IPS DF 6.9 (cell line): Measurements from ENCODE around the gene SELENON.

Source experiments
- DNase-seq: peaks from one replicate; pipeline ENCODE4 v3.0.0-alpha.2; 2013; ENCODE audit warnings: low read depth, low spot score
- H3K27ac ChIP-seq: one replicate; pipeline ENCODE4 v1.5.1; 2013; ENCODE audit warnings: low read length, control low read depth
- H3K27me3 ChIP-seq: 2 replicates; pipeline ENCODE4 v1.6.1; 2013; ENCODE audit warnings: mild to moderate bottlenecking, low read length; ENCODE audit not compliant: control insufficient read depth, insufficient read depth
- H3K36me3 ChIP-seq: 2 replicates; pipeline ENCODE4 v1.6.1; 2013; ENCODE audit warnings: low read length; ENCODE audit not compliant: control insufficient read depth, insufficient read depth
- H3K4me1 ChIP-seq: 2 replicates; pipeline ENCODE4 v1.6.1; 2013; ENCODE audit warnings: low read length; ENCODE audit not compliant: control insufficient read depth, insufficient read depth
- H3K4me3 ChIP-seq: 2 replicates; pipeline ENCODE4 v1.5.1; 2013; ENCODE audit warnings: mild to moderate bottlenecking, low read length
- H3K9me3 ChIP-seq: 2 replicates; pipeline ENCODE4 v1.6.1; 2013; ENCODE audit warnings: low read length, inconsistent platforms; ENCODE audit not compliant: control insufficient read depth, insufficient read depth
- WGBS: extraction: QIAGEN DNeasy Blood & Tissue Kit; methylation state at CpG from one replicate; pipeline ENCODE4 v1.1.7; 2013; ENCODE audit warnings: mixed read lengths, missing lambda C conversion rate; ENCODE audit not compliant: insufficient read length, insufficient coverage; 5-methylcytosine and 5-hydroxymethylcytosine counted together

Gene SELENON

DNA sequence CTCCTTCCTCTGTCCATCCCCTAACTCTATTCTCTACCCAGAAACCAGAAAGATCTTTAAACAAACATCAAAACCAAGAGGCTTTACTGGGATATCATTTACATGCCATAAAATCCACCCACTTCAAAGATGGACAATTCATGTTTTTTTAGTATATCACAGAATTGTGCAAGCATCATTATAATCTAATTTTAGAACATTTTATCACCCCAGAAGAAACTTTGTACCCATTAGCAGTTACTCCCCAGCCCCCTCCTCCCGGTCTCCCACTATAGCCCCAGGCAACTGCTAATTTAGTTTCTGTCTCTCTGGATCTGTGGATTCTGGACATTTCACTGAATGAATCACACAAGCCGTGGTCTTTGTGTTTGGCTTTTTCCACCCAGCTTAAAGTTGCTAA, 4.8 kb upstream of the SELENON start:
- Histone ChIP-seq H3K27ac (no peak overlapping the region), H3K36me3 (no peaks in the 10 kb centered on the region), H3K4me1 (no peaks in the 10 kb centered on the region; the same call in 1 of the 2 replicates), H3K4me3 (no peak overlapping the region), H3K9me3 (no peaks in the 10 kb centered on the region), H3K27me3 (no peaks in the 10 kb centered on the region)
- no CpG with 5 or more reads among the region's 2 CpGs for WGBS
- DNase-seq = no peak

DNA sequence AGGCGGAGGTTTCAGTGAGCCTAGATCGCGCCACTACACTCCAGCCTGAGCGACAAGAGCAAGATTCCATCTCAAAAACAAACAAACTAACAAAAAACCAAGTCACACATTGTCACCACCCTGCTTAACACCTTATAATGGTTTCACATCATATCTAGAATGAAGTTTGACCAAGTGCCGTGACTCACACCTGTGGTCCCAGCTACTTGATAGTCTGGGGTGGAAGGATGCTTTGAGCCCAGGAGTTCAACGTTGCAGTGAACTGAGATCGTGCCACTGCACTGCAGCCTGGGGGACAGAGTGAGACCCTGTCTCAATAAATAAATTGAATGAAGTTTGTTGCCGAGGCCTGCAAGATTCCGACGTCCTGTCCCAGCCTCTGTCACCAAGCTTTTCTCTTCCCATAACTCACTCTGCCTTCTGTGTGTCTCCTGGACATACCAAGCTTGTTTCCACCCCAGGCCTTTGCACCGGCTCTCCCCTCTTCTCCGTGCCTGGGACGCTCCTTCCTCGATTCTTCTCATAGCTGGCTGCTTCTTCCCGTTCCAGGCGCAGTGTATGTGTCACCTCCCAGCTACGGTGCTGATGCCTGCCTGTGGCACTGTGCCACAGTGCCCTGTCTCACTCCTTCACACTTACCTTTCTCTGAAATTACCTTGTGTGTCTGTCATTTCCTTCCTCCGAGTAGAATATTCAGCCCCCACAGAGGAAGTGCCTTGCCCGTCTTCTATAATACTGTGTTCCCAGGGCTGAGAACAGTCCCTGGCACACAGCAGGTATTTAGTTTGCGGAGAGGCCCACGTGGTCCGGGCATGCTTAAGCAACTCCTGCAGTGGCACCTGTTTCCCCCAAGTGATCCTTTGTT, 3.8 kb upstream of the SELENON start:
- H3K36me3 ChIP-seq = no peaks in the 10 kb centered on the region
- DNase-seq = no peak
- WGBS = no CpG with 5 or more reads among the region's 22 CpGs

DNA sequence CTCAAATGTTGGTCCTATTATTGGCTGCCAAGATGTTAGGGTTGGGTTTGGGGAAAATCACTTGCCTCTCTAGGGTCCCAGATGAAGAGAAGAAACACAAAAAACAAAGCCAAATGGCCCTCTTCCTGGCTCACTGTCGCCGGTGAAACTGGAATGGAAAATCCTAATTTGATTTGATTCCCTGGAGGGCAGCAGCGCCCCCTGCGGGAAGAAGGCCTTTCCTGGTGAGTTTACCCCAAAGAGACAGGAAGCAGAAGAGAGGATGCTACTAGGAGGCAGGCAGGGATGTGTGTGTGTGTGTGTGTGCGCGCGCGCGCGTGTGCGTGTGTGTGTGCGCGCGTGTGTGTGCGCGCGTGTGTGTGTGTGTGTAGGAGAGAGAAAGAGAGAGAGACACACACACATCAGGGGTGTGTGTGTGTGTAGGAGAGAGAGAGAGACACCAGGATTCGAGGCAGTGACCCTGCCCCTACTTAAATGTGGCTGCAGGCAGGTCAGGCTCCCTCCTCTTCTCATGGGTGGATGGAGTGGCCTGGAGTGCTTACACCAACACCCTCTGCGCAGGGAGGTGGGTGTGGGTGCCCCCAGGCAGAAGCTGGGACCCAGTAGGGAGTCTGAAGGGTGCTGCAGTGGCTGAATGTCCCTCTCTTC, 3.1 kb upstream of the SELENON start:
- no peak for DNase-seq
- no peaks in the 10 kb centered on the region for H3K27me3 ChIP-seq
- no peak overlapping the region for H3K4me3 ChIP-seq
- H3K4me1 ChIP-seq = no peaks in the 10 kb centered on the region; the same call in 1 of the 2 replicates
- H3K9me3 ChIP-seq = no peaks in the 10 kb centered on the region
- no peak overlapping the region for H3K27ac ChIP-seq
- H3K36me3 ChIP-seq = no peaks in the 10 kb centered on the region
- WGBS = no CpG with 5 or more reads among the region's 19 CpGs

More for the DNA sequence above, 3.8 kb upstream of the SELENON start:
- Histone ChIP-seq H3K4me3 (no peak overlapping the region), H3K9me3 (no peaks in the 10 kb centered on the region), H3K4me1 (no peaks in the 10 kb centered on the region; the same call in 1 of the 2 replicates), H3K27ac (no peak overlapping the region), H3K27me3 (no peaks in the 10 kb centered on the region)

DNA sequence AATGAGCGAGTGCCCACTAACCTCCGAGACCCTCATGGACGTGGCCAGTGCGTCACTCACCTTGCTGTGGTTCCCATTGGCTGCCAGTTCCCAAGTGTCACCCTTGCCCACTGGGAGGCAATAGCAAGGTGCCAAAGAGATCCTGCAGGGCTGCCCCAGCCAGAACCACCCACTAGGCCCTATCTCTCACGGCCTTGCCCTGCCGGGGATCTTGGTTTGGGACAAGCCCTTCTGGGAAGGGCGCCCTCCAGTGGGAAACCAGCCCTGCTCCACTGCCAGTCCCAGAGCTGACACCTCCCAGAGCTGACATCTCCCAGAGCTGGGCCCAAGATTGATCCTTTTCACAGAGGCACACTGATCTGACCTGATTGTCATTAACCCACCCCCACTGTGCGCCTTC, 2.1 kb upstream of the SELENON start:
- no peak overlapping the region for H3K27ac ChIP-seq
- no peak for DNase-seq
- H3K9me3 ChIP-seq = no peaks in the 10 kb centered on the region
- no CpG with 5 or more reads among the region's 8 CpGs for WGBS
- H3K4me1 ChIP-seq = no peaks in the 10 kb centered on the region; the same call in 1 of the 2 replicates
- no peaks in the 10 kb centered on the region for H3K27me3 ChIP-seq
- no peak overlapping the region for H3K4me3 ChIP-seq
- no peaks in the 10 kb centered on the region for H3K36me3 ChIP-seq

DNA sequence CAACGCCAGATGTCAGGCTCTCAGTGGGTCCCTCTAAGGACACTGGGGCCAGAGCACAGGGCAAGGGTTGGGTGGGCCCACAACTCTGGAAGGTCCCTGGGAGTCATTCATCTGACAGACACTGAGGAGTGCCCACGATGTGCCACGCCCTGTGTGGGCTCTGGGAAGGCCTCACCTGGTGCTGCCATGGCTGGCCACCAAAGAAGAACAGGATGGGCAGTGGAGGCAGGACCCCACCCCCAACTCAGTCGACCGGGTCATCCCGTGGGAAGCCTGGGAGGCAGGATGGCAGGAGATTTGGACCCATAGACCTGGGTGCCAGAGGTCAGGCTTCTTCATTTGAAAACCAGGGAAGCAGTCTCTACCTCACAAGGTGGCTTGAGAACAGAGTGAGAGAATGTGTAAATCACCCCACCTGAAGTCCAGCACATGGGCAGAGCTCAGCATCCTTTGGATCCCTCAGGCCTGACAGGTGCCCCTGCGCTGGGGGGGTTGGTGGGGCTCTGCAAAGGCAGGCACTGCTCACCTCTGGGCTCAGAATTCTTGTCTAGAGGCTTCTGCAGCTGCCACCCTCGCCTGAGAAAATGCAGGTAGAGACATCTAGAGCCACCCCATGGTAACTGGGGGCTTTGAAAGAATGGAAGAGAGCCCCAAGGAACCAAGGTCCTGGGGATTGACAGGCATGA, 1.2 kb upstream of the SELENON start:
- no peaks in the 10 kb centered on the region for H3K36me3 ChIP-seq
- H3K27me3 ChIP-seq = no peaks in the 10 kb centered on the region
- H3K9me3 ChIP-seq = no peaks in the 10 kb centered on the region
- no peak for DNase-seq
- H3K4me3 ChIP-seq = no peak overlapping the region
- H3K27ac ChIP-seq = no peak overlapping the region
- H3K4me1 ChIP-seq = no peaks in the 10 kb centered on the region; the same call in 1 of the 2 replicates
- no CpG with 5 or more reads among the region's 8 CpGs for WGBS

DNA sequence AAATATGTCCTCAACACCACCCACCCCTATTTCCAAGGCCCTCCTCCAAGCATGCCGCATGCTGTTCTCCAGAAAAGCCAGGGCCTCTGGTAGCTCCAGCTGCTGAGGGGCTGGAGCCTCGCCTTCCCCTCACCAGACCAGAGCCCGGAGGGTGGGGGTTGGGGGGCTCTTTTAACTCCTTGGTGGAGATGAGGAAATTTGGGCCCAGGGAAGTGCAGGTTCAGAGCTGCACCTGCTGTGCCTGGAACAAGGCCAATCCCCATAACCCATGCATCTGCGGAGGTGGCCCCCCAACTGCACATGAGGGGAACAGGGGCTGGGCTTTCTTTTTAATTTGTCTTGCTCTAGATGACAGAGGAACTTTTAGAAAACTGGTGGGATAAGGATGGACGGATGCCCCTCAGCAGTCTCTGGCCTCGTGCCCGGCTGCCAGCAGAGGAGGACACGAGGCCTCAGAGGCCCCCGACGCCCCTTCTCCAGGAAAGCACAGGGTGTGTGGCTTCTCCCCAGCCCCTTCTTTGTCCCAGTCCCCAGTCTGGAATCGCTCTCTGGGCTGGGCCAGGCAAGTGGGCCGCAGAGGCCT, 550 bp upstream of the SELENON start:
- H3K27ac ChIP-seq = no peak overlapping the region
- no peak for DNase-seq
- WGBS = no CpG with 5 or more reads among the region's 12 CpGs

DNA sequence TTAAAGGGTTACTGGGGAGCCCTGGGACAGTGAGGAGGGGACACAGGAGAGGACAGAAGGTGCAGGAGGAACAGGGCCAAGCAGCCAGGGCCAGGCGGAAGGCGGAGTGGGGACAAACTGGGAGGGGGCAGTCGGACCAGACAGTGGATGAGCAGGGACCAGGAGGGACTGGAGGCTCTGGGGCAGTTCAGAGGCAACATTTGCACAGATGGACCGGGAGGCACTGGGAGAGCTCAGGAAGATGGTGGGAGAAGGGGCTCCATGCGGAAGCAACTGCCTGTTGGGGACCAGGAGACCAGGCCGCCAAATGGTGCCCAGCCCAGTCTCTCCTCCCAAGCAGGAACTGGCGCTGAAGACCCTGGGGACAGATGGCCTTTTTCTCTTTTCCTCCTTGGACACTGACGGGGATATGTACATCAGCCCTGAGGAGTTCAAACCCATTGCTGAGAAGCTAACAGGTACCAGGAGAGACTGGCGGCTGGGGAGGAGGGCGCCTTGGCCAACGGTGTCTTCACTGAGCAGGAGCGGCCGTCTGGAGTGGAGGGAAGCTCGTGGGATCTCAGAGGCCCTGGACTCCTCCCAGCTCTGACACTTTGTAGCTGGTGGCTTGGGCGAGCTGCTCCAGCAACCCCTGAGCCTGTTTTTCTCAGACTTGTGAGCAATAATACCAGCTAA, 847 bp downstream of the SELENON start:
- H3K27me3 ChIP-seq = no peaks in the 10 kb centered on the region
- H3K9me3 ChIP-seq = no peaks in the 10 kb centered on the region
- H3K4me3 ChIP-seq = peak overlapping the region; percentile 71; the same call in 1 of the 2 replicates
- H3K36me3 ChIP-seq = peaks cover 1% of the 10 kb centered on the region; the same call in 1 of the 2 replicates
- H3K4me1 ChIP-seq = no peaks in the 10 kb centered on the region; the same call in 1 of the 2 replicates
- DNase-seq = no peak
- WGBS = no CpG with 5 or more reads among the region's 15 CpGs
- H3K27ac ChIP-seq = no peak overlapping the region

More for the DNA sequence above, 550 bp upstream of the SELENON start:
- H3K4me1 ChIP-seq = no peaks in the 10 kb centered on the region; the same call in 1 of the 2 replicates
- H3K9me3 ChIP-seq = no peaks in the 10 kb centered on the region
- no peaks in the 10 kb centered on the region for H3K36me3 ChIP-seq
- H3K27me3 ChIP-seq = no peaks in the 10 kb centered on the region
- peak overlapping the region; percentile 24; the same call in 1 of the 2 replicates for H3K4me3 ChIP-seq

DNA sequence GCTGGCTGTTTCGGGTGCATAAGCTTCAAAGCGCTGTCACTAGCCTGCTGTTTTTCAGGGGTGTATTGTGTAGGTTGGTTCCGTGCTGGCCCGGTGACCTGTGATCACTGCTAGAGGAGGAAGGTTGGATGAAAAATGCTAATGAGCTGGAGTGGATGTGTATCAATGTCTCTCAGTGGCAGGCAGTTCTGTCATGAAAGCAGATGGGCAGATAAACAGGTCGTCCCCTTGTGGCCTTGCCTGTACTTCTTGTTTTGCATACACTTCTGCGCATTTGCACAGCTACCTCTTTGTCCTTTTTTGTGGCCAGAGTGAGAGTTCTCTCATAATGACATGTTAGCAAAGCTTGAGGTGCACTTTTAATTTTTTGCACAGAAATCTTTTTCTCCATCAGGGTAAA, 2.9 kb downstream of the SELENON start:
- Histone ChIP-seq H3K4me1 (no peaks in the 10 kb centered on the region; the same call in 1 of the 2 replicates), H3K27me3 (no peaks in the 10 kb centered on the region), H3K36me3 (peaks cover 4% of the 10 kb centered on the region; the same call in 1 of the 2 replicates), H3K27ac (no peak overlapping the region), H3K9me3 (no peaks in the 10 kb centered on the region), H3K4me3 (no peak overlapping the region)
- DNase-seq = no peak
- no CpG with 5 or more reads among the region's 6 CpGs for WGBS

DNA sequence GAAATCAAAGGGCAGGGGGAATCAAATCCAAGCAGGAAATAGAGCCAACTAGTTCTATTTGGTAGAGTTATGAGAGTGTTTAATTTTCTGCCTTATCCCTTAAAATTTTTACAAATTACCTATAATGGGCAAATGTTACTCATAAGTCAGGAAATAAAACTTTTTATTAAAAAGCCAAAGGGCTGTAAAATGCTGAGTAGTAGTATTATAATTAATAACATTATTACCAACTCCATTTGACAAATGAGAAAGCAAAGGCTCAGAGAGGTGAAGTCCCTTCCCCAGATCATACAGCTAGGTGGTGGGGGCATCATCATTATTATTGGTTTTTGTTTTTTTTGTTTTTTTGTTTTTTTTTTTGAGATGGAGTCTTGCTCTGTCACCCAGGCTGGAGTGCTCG, 3.4 kb downstream of the SELENON start:
- no peak for DNase-seq
- no CpG with 5 or more reads among the region's 1 CpG for WGBS
- peaks cover 9% of the 10 kb centered on the region for H3K36me3 ChIP-seq
- H3K4me1 ChIP-seq = no peaks in the 10 kb centered on the region; the same call in 1 of the 2 replicates
- H3K27ac ChIP-seq = no peak overlapping the region
- H3K9me3 ChIP-seq = no peaks in the 10 kb centered on the region
- H3K27me3 ChIP-seq = no peaks in the 10 kb centered on the region
- no peak overlapping the region for H3K4me3 ChIP-seq
